ENCODE data around the gene KIAA0825.

The KIAA0825 gene

GRCh38 chr5:94433397-94434163, 184.8 kb downstream of the KIAA0825 start:
- peak; percentile 89 to 93 for DNase-seq

DNA sequence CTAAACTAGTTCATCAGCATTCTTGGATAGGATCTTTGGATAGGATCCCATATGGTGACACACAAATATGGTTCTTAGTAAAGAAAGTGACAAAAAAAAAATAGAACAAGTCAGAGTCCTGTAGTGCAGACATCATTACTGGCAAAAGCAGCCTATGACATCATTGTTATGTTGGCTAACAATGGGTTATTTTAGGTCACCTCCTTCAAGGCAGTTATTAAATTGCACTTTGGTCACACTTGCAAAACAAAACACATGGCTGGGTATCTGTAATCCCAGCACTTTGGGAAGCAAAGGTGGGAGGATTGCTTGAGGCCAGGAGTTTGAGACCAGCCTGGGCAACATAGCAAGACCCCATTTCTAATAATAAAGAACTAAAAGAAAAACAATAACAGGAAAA, 185.9 kb downstream of the KIAA0825 start:
- peak in 1 of 2 experiments; percentile 19 for DNase-seq

GRCh38 chr5:94431696-94432095, 186.7 kb downstream of the KIAA0825 start:
- DNase-seq, result no peak

DNA sequence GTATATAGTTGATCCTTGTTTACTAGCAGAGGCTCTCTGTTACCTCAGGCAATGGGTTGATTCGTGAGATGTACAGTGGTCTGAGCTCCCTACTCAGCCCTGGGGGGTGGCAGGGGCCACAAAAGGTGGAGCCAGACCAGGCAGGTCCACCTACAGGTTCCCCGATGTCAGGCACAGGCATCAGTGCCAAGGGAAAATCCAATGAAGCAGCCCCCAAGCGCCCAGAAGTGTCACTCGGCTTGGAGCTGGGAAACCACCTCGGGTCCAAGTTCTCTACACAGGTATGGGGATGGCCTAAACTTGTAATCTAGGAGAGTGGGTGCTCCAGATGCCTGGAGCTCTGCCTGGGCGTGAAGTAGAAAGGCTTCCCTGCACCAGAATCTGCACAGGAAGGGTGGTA, 188.8 kb downstream of the KIAA0825 start:
- no peak for DNase-seq

GRCh38 chr5:94425396-94425795, 193.0 kb downstream of the KIAA0825 start:
- no peak for DNase-seq

GRCh38 chr5:94423411-94423810, 195.0 kb downstream of the KIAA0825 start:
- no peak for DNase-seq

- DNase-seq, result peak; percentile 2 to 23
Observed at GRCh38 chr5:94422812-94423211, 195.6 kb downstream of the KIAA0825 start.

DNA sequence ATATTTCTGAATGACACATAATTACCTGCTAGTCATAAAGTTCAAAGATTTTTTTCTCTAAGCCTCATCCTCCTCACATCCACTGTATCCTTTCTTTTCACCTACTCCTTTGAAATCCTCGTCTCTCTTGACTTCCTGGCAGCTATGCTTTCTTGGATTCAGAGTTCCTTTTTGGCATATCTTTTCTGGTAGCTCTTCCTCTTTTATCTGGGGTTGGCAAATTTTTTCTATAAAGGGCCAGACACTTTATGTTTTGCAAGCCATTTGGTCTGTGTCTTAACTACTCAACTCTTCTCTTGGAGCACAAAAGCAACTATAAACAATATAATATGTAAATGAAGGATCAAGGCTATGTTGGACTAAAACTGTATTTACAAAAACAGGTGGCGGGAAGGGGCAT, 197.5 kb downstream of the KIAA0825 start:
- peak; percentile 15 to 27 for DNase-seq

GRCh38 chr5:94415798-94416197, 202.6 kb downstream of the KIAA0825 start:
- DNase-seq, result no peak

DNA sequence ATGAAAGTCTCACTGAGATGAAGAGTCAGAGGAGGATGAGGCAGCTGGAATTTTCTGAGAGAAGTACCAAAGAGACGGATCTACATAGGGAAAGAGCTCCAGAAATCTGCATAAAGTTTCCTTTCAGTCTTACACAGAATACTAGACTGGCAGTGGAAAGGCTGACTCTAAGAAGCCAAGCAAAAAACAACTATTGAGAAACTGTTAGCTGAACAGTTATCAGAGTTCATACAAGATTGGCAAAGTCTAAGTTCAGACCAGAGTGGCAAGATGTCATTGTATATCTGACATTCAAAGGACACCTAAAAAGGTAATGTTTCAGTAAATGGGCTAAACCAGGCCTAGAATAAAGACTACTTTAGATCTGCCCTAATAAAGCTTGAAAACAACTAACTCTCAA, 209.0 kb downstream of the KIAA0825 start:
- no peak for DNase-seq

GRCh38 chr5:94407023-94407422, 211.4 kb downstream of the KIAA0825 start:
- DNase-seq, result no peak

GRCh38 chr5:94403483-94403882, 214.9 kb downstream of the KIAA0825 start:
- DNase-seq, result no peak

DNA sequence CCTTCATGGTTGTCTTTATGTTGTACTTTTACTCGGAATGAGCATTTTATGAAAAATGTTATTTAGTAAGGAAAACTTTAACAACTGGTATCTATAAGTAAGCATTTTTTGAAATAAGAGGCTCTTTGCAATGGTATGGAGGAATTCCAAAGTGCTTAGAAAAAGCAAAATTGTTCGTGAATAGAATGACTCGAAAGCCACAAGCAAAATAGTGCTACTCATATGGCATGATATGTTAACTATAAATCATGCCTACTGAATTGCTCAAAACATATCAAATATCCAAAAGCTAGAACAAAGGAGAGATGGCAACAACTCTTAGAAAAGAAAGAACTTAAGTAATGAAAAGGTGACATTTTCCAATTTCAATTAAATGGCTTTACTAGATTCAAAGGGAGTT, 216.3 kb downstream of the KIAA0825 start:
- no peak for DNase-seq

DNA sequence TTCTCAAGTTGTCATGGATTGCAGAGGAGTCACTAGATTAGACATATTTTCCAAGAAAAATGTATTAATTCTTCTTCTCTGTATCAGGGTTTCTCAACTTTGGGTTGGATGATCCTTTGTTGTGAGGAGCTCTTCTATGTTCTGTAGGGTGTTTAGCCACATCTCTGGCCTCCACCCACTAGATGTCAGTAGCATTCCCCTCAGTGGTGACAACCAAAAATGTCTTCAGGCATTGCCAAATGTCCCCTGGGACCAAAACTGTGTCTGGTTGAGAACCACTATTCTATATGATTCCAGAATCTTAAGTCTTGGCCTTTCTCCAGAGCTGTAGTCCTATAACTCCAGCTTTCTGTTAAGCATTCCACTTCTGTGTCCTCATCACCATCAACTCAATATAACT, 220.9 kb downstream of the KIAA0825 start:
- DNase-seq, result no peak

GRCh38 chr5:94396687-94397086, 221.7 kb downstream of the KIAA0825 start:
- no peak for DNase-seq

GRCh38 chr5:94395468-94395867, 222.9 kb downstream of the KIAA0825 start:
- DNase-seq, result no peak

- no peak for DNase-seq
Observed at GRCh38 chr5:94391996-94392395, 226.4 kb downstream of the KIAA0825 start.

GRCh38 chr5:94389515-94389899, 228.9 kb downstream of the KIAA0825 start:
- DNase-seq, result no peak

- DNase-seq, result no peak
Observed at GRCh38 chr5:94388773-94389514, 229.5 kb downstream of the KIAA0825 start.

DNA sequence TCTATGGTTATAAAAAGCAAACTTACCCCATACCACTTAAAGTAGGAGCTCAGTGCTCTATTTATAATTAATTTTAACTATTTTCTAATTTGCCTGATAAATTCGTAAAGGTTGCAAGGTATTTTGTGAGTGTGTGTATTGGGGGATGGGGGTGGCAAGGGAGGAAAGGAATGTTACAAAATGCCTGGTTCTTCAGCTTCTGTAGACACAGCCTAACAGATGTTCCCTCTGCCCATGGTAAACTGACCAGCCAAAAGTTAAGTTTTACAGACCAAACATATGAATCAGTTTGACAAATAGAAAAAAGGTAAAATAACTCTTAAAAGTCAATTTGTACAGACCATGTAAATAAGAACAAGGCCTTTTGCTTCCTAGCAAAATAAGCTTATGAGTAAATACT, 232.6 kb downstream of the KIAA0825 start:
- DNase-seq, result no peak

DNA sequence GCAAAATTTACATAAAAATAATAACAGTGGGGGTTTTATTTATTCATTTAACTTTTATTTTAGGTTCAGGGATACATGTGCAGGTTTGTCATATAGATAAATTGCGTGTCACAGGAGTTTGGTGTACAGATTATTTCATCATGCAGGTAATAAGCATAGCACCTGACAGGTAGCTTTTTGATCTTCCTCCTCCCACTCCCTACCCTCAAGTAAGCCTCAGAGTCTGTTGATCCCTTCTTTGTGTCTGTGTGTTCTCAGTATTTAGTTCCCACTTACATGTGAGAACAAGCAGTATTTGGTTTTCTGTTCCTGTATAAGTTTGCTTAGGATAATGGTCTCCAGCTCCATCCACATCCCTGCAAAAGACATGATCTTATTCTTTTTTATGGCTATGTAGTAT, 240.3 kb downstream of the KIAA0825 start:
- DNase-seq, result no peak

DNA sequence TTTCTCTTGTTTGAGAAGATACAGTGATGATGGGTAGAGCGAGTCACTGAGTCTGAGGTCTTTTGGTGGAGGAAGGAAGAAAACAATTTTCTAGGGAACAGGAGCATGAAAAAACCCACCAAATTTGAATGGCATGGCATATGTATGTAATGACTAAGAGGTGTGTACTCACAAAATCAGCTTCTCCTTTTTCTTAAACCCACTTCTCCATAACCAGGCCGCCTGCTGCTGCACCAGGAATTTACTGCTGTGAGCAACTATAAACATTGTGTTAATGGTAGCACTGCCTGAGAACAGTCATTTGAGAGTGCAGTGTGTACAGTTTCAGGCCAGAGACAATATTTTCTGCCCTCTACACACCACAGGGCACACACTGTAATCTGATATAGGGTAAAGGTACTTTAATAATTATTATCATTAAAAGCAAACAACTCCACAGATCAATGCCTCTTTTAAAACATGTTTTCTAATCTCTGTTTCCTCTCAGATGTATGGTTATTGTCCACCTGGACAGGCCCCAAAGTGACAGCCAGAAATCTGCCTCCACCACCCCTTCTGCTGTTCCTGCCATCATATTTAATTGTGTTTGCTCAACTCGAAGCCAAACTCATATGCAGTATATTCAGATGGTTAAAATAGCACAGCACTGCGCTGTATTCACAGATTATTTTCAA, 241.6 kb downstream of the KIAA0825 start:
- DNase-seq, result peak; percentile 30 to 50

- no peak for DNase-seq
Observed at GRCh38 chr5:94375801-94376200, 242.6 kb downstream of the KIAA0825 start.

- no peak for DNase-seq
Observed at GRCh38 chr5:94374336-94374735, 244.1 kb downstream of the KIAA0825 start.
